ENCODE results near the gene ZNF697.
"Not testable (repeated sequence)": the region's sequence is repeated elsewhere in the genome, so short reads cannot be mapped to it uniquely, and the experiment has no call there.

Gene ZNF697

GRCh38 chr1:119582801-119583200 lies 65.3 kb downstream of the ZNF697 start:
- H3K4me1 Mint-ChIP-seq, result peaks cover 6% of the 10 kb centered on the region
- ATAC-seq, result peak; percentile 64
- H3K36me3 Mint-ChIP-seq, result no peaks in the 10 kb centered on the region

GRCh38 chr1:119581076-119581475 lies 67.0 kb downstream of the ZNF697 start:
- ATAC-seq, H3K27me3 Mint-ChIP-seq, H3K4me1 Mint-ChIP-seq, H3K27ac Mint-ChIP-seq, H3K9me3 Mint-ChIP-seq, H3K36me3 Mint-ChIP-seq, H3K4me3 Mint-ChIP-seq: not testable (repeated sequence)

More at GRCh38 chr1:119582801-119583200, 65.3 kb downstream of the ZNF697 start:
- Mint-ChIP-seq H3K9me3 (no peaks in the 10 kb centered on the region), H3K4me3 (no peak overlapping the region), H3K27me3 (no peaks in the 10 kb centered on the region), H3K27ac (no peak overlapping the region)

- Mint-ChIP-seq H3K27me3 (peaks cover 12% of the 10 kb centered on the region), H3K9me3 (peaks cover 3% of the 10 kb centered on the region), H3K4me1 (peaks cover 19% of the 10 kb centered on the region), H3K4me3 (no peak overlapping the region), H3K36me3 (no peaks in the 10 kb centered on the region), H3K27ac (no peak overlapping the region)
- ATAC-seq, result no peak
These were observed 74.2 kb downstream of the ZNF697 start for GRCh38 chr1:119573886-119574285.

GRCh38 chr1:119569930-119570622 lies 78.0 kb downstream of the ZNF697 start:
- Mint-ChIP-seq H3K27ac (peak overlapping the region; percentile 36), H3K4me1 (peaks cover 34% of the 10 kb centered on the region), H3K27me3 (peaks cover 13% of the 10 kb centered on the region)
- H3K9me3 Mint-ChIP-seq, H3K4me3 Mint-ChIP-seq, H3K36me3 Mint-ChIP-seq, ATAC-seq: not testable (repeated sequence)

Measured in stimulated activated memory B cell treated with anti-CD40 and anti-IgM and Interleukin-4, amounts not matched to agents 10 μg/mL and 1 μg/mL and 100 μg/mL, for 72 hours (primary cell).